ENCODE data around the gene OGT.

The OGT gene

GRCh38 chrX:71514367-71515037 lies 18.4 kb upstream of the OGT start (continued):
- TF ChIP-seq PBX3 (CRISPR knock-in tag; IDR thresholded peaks at IDR 0.05): no peak
- no peak for TF ChIP-seq ZNF624 (tag by site-specific recombination; IDR thresholded peaks at IDR 0.05)
- no peak for TF ChIP-seq ZNF114 (tag by site-specific recombination; IDR thresholded peaks at IDR 0.05)

GRCh38 chrX:71515038-71515396 lies 17.9 kb upstream of the OGT start:
- Histone ChIP-seq H3K4me1 (ENCODE audit: control insufficient read depth, insufficient read depth, low read length) (no peaks in the 10 kb centered on the region), H3K36me3 (ENCODE audit: control insufficient read depth in 2 of 2, insufficient read depth in 1 of 2, low read length in 2 of 2) (no peaks in the 10 kb centered on the region), H3K9me3 (ENCODE audit: control insufficient read depth, insufficient read depth, low read depth, low read length) (no peaks in the 10 kb centered on the region), H3K27ac (ENCODE audit: extremely low read depth, low read depth, low read length) (no peak overlapping the region), H3K4me3 (ENCODE audit: low read depth, low read length) (no peak overlapping the region)
- ChIA-PET CTCF (interaction anchor here (0.7 kb wide), 1 partner anchor 116 kb away, joined by 3 read pairs; no protein-coding TSS in a partner anchor), POLR2A (interaction anchor here (0.6 kb wide), 1 partner anchor 1360 kb away, joined by 9 read pairs; no protein-coding TSS in a partner anchor)
- TF ChIP-seq YY2 (tag by site-specific recombination; IDR thresholded peaks at IDR 0.05): no peak
- TF ChIP-seq ZNF747 (tag by site-specific recombination; IDR thresholded peaks at IDR 0.05): no peak
- no peak for TF ChIP-seq ZNF623 (tag by site-specific recombination; IDR thresholded peaks at IDR 0.05)
- TF ChIP-seq ZNF324 (tag by site-specific recombination; IDR thresholded peaks at IDR 0.05): no peak
- no peak for TF ChIP-seq PATZ1 (tag by site-specific recombination; IDR thresholded peaks at IDR 0.05)
- no peak for TF ChIP-seq HIC1 (tag by site-specific recombination; IDR thresholded peaks at IDR 0.05)
- TF ChIP-seq ZNF707 (tag by site-specific recombination; IDR thresholded peaks at IDR 0.05): no peak
- no peak for TF ChIP-seq ZNF791 (tag by site-specific recombination; IDR thresholded peaks at IDR 0.05)
- no peak for TF ChIP-seq ZNF585B (tag by site-specific recombination; IDR thresholded peaks at IDR 0.05)
- TF ChIP-seq ZBTB8A (tag by site-specific recombination; IDR thresholded peaks at IDR 0.05): no peak
- TF ChIP-seq KLF10 (tag by site-specific recombination; IDR thresholded peaks at IDR 0.05): no peak
- no peak for TF ChIP-seq INSM2 (tag by site-specific recombination; IDR thresholded peaks at IDR 0.05)
- TF ChIP-seq ZNF138 (tag by site-specific recombination; IDR thresholded peaks at IDR 0.05; ENCODE audit: borderline replicate concordance): no peak
- no peak for TF ChIP-seq PRDM2 (tag by site-specific recombination; IDR thresholded peaks at IDR 0.05; ENCODE audit: borderline replicate concordance)
- no peak for TF ChIP-seq ZBTB1 (tag by site-specific recombination; IDR thresholded peaks at IDR 0.05)

All from HEK293 (cell line).